HG02973 (cell line): ENCODE measurements around the gene PTMS.

Experiments used
- ATAC-seq: cut with Tn5 transposase; IDR thresholded peaks from one replicate; pipeline ENCODE4 v1.9.1; 2021; ENCODE audit warnings: moderate library complexity; ENCODE audit not compliant: unreplicated experiment

PTMS gene

DNA sequence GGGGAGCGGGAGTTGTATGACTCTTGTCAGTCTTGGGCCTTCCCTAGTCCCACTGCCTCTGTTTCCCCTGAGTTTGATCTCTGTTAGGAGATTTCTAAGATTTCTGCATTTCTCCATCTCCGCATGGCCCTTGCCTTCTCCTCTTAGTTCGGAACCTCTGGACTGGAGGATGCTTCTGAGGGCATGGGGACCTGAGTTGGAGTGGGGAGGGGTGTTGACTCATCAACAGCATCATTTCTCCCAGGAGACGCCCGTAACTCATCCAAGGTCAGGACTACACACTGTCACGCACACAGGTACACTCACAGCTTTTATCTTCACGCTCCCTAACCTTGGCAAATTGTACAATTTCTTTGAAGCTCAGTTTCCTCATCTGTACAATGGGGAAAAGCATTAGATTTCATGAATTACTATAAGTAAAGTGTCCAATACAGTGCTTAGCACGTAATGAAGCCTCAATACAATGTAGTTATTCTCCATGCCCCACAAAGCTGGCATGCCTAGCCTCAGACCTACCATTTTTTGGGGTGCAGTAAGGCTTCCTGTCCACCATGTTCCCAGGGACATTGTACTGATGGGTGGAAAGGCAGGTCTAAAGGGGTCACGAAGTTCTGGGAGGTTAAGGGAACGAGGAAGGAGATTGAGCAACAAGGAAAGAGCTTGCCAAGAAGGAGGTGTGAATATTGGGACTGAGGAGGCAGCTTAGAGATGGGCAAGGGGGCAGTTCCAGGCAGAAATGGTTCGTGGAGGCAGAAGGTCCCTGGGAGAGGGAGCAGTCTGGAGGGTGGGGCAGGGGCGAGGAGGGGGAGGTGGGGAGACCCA lies 5.6 kb downstream of the PTMS start:
- no peak for ATAC-seq

DNA sequence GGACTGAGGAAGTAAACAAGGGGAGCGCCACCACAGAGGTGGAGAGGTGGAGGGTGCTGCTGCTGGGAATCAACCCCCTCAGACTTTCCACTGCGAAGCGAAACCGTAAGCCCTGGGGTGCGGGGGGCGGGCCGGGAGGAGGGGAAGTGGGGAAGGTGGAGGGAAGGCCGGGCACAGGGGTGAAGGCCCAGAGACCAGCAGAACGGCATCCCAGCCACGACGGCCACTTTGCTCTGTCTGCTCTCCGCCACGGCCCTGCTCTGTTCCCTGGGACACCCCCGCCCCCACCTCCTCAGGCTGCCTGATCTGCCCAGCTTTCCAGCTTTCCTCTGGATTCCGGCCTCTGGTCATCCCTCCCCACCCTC lies 6.2 kb downstream of the PTMS start, which contains the start of gene LAG3:
TSS of gene LAG3 (plus strand) at position 190 of the 365 bp plus-strand sequence. CDS start 333 bp downstream, outside the sequence.
- no peak for ATAC-seq

DNA sequence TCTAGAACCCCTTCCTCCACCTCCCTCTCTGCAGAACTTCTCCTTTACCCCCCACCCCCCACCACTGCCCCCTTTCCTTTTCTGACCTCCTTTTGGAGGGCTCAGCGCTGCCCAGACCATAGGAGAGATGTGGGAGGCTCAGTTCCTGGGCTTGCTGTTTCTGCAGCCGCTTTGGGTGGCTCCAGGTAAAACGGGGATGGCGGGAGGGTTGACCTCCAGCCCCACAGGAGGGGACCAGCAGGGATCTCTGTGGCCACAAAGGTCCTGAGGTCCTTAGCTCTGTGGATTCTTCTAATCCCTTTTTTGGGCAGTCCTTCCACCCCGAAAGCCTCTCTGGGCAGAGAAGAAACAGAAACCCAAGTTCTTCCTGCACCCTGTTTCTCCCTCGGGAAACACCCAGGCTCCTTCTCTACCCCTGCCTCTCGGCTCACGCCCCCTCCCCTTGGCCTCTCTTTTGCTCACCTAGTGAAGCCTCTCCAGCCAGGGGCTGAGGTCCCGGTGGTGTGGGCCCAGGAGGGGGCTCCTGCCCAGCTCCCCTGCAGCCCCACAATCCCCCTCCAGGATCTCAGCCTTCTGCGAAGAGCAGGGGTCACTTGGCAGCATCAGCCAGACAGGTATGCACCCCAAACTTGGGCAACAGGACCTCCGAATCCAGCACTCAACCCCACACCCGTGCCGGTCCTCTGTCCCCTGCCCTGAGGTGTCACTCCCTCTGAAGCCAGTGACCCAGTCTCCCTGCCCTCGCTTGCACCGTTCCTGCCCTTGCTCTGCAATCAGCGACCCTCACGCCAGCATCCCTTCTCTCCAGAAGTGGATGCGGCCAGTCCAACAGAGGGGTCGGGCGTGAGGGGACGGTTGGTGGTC lies 6.8 kb downstream of the PTMS start:
- ATAC-seq: no peak

DNA sequence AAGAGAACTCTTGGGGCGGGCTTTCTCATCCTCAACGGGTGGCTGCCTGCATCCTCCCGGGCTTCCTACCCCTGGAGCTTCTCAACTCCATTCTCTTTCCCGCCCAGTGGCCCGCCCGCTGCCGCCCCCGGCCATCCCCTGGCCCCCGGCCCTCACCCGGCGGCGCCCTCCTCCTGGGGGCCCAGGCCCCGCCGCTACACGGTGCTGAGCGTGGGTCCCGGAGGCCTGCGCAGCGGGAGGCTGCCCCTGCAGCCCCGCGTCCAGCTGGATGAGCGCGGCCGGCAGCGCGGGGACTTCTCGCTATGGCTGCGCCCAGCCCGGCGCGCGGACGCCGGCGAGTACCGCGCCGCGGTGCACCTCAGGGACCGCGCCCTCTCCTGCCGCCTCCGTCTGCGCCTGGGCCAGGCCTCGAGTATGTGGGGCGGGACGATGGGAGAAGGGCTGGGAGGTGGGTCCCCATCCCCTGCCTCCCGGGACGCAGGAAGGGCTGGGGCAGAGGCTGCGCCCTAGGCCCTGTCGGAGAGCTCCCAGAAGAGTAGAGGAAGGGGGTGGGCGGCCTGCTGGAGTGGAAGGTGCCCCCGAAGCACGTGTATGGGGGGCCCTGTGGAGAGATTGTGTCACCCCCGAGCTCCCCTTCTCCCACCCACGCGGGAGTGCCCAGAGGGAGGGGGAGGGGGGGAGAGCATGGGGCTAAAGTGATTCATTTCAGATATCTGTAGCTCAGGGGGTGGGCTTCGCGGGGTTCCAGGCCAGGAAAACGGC lies 7.6 kb downstream of the PTMS start:
- ATAC-seq: no peak

DNA sequence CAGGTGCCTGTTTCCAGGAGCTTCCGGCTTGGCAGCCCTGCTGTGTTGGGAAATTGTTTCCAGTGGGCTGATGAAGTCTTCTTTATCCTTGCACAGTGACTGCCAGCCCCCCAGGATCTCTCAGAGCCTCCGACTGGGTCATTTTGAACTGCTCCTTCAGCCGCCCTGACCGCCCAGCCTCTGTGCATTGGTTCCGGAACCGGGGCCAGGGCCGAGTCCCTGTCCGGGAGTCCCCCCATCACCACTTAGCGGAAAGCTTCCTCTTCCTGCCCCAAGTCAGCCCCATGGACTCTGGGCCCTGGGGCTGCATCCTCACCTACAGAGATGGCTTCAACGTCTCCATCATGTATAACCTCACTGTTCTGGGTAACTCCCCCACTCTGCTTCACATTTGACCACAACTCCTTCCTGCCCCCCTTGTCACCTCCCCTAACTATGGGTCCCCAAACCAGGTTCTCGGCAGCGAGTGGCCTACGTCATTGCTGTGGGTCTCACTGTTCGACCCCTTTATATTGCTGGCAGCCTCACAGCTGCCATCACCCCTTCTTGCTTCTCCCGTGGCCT lies 8.4 kb downstream of the PTMS start:
- ATAC-seq: no peak

DNA sequence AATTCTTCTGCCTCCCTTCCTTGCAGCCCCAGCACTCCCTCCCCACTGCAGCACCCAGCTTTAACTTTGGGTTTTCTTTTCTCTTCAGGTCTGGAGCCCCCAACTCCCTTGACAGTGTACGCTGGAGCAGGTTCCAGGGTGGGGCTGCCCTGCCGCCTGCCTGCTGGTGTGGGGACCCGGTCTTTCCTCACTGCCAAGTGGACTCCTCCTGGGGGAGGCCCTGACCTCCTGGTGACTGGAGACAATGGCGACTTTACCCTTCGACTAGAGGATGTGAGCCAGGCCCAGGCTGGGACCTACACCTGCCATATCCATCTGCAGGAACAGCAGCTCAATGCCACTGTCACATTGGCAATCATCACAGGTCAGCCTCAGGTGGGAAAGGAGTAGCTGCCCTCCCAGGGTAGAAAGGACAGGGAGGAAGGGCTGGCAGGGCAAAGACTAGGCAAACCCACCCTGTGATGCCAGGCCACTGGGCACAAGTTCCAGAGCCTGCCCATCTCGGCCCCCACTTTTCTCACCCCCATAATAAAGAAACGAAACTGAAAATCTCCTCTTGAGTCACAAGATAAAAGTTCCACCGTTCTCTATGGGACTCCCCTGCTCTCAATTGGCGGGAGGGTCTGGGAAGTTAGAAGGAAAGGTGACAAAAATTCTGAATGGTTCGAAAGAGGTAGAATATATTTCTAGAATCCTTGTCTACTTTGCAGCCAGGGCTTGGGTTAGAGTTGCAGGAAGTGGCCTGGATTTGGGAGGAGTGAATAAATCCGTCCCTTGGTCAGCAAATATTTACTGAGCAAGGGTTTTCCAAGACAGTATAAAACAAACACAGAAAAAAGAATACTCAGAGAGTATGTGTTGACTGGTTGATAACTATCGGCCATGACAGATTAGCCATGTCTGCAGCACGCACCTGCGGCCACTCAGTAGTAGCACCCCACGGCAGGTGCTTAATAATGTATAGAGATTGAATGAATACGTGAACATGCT lies 9.3 kb downstream of the PTMS start:
- ATAC-seq: no peak

DNA sequence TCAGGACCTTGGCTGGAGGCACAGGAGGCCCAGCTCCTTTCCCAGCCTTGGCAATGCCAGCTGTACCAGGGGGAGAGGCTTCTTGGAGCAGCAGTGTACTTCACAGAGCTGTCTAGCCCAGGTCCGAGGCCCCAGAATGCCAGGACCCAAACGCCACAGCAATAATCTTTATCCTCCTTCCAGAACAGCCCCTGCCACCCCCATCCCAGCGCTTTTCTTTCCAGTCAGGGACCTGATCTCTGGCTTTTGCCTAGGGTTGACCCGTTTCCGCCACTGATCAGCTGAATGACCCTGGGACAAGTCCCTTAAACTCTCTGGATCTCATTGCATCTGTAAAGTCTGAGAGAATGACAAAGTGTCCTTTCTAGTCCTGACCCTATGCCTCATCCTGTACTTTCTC lies 11.2 kb downstream of the PTMS start:
- ATAC-seq: no peak

DNA sequence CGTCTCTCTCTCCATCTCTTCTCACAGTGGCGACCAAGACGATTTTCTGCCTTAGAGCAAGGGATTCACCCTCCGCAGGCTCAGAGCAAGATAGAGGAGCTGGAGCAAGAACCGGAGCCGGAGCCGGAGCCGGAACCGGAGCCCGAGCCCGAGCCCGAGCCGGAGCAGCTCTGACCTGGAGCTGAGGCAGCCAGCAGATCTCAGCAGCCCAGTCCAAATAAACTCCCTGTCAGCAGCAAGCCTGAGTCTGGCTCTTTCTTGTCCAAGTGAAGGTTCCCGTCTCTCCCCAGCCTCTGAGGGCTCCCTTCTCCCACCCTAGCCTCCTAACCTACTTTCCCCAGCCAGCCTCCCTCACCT lies 12.0 kb downstream of the PTMS start:
- ATAC-seq: no peak

DNA sequence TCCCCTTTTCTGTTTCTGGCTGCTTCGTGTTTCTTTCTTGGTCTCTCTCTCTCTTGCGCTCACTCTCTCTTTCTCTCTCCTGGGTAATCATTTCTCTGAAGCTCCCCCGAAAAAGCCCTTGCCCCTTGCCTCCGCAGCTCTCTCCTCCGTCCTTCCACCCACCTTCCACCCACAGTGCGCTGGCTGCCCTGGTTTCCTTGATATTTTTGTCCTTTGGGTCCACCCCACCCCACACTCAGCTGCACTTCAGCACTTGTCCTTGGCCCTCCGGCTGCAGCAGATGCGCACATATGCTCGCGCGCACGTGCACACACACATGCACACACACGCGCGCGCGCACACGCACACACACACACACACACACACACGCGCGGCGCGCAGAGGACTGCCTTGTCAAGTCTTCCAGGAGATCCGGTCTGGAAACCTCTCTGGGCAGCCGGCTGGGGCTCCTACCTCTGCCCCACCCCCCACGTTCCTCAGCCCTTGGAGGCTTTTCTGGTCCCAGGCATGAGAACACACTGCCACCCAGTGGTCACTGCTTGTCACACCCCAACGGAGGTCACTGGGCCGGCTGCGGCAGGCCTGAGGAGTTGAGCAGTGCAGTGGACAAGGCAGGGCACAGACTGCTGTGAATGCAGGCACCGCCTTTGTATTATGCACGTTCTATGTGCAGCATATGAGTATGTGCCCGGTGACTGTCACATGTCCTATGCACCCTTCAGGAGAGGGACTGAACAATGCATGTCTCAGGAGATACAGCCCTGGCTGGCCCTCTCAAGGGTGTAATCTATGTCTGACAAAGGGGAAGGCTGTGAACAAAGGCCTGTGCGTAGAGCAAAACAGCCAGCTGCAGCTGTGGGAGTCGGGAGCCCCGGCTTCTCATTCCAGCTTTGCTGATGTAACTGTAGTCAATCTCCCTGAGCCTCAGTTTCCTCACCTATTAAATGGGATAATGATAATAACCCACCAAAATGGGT lies 12.7 kb downstream of the PTMS start:
- ATAC-seq: peak; percentile 70

DNA sequence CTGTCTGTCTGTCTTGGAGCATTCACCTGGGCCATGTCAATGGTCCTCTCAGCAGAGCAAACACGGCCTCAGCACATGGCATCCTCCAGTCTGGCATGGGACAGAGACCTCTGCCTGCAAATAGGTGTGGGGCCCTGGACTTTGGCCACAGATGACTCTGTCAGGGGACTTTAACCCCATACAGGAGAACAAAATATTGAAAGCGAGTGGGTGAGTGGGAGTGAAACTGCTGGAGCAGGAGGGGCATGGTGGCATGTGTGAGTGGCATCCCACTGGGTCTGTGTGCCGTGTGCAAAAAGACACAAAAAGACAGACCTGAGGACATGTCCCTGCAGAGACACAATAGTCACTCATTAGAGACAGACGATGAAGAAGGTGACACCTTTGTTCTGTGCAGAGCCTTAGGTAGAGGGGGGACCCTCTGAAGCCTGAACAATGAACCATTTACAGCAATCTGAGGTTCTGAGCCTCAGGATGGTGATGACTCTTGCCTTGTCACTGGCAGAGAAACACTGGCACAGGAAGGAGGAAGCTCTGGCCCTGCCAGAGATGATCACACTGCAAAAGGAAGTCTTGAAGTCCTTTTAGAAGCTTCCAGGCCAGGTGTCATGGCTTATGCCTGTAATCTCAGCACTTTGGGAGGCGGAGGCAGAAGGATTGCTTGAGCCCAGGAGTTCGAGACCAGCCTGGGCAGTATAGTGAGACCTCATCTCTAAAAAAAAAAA lies 13.7 kb downstream of the PTMS start:
- ATAC-seq: no peak

DNA sequence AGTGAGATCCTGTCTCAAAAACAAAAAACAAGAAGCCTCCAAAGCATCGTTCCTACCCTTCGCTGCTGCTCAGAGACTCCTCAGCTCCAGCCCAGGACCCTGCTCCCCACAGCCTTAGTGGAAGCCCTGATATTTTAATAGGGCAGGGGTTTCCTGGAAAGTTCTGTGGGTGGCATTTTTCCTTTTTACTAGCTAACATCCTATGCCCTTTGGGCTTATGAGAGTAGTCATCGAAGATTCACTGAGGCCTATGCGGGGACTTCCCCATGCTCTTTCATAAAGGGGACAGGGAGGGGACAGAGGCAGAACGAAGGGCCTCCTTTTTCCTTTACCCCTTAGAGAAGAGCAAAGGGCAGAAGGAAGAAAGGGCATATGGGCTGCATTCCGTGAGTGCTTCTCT lies 14.4 kb downstream of the PTMS start:
- no peak for ATAC-seq

DNA sequence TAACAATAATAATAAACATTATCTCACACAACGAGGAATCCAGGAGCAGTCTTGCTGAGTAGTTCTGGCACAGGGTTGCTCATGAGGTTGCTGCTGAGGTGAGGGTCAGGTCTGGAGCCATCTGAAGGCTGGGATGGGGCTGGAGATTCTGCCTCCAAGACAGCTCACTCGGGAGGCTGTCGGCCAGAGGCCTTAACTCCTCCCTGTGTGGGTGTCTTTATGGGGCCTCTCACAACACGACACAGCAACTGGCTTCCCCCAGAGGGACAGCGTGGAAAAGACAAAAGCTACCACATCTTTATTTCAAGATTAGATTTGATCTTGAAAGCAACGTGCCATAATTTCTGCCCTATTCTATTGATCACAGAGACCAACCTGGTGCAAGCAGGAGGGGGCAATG lies 16.0 kb downstream of the PTMS start:
- ATAC-seq: no peak

DNA sequence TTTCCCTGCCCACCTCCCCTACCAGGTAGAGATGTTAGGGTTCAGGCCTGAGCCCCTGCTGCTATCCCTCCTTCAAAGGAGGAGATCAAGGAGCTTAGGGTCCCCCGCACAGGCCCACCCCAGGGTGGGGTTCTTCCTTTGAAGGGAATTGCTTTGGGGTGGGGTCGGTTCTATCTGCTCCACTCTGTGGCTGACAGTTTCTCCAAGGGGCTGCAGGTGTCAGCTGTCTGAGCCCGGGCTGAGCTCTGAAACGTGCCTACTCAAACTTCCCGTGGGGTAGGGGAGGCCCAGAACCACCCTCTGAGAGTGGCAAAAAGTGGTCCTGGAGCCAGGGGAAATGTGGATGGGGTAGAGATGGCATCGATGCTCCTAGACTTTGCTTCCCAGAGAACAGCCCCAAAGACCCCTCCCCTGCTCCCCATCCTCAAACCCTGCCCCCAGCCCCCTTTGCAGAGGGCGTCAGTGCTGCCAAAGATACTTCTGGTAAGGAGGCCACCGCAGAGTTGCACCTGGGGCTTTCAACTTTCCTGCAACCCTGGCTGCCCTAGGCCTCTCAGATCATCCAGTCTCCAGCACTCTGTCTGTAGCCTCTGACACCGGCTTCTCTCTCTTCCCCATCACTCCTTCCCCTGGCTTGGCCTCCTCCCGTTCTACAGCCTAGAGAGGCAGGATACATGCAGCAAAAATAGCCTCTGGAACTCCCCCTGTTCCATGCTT lies 16.8 kb downstream of the PTMS start:
- ATAC-seq: no peak

DNA sequence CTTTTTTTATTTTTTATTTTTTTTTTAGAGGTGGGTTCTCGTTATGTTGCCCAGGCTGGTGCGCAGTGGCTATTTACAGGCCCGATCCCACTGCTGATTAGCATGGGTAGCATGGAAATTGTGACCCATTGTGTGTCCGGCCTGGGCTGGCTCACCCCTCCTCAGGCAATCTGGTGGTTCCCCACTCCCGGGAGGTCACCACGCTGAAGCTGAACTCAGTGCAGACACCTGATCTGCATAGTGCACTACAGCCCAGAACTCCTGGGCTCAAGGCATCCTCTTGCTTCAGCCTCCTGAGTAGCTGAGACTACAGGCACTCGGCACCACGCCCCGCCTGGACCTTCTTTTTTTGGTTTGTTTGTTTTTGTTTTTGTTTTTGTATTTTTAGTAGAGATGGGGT lies 17.7 kb downstream of the PTMS start:
- ATAC-seq: no peak

DNA sequence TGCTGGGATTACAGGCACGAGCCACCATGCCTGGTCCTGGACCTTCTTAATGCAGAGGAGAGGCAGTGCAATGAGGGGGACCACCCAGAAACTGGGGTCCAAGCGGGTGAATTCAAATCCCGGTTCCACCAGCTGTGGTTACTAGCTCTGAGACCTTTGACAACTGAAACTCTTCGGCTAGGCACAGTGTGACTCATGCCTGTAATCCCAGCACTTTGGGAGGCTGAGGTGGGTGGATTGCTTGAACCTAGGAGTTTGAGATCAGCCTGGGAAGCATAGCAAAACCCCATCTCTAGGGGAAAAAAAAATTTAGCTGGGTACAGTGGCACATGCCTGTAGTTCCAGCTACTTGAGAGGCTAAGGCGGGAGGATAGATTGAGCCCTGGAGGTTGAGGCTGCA lies 18.1 kb downstream of the PTMS start:
- ATAC-seq: no peak

DNA sequence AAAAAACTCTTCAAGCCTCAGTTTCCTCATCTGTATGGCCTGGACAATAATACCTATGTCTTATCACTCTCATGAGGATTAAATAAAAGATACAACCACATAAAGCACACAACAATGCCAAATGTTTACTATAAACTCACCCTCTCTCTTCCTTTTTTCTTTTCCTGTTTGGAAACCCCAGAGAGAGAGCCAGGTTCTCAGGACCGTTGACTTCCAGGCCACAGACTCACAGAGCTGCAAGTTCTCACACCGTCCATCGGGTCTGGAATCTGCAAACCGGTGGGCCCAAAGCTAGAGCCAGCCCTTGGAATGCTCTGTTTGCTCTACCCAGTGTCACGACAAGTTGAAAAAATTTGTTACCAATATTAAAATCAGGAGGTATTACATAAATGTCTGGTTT lies 18.6 kb downstream of the PTMS start:
- ATAC-seq: no peak

DNA sequence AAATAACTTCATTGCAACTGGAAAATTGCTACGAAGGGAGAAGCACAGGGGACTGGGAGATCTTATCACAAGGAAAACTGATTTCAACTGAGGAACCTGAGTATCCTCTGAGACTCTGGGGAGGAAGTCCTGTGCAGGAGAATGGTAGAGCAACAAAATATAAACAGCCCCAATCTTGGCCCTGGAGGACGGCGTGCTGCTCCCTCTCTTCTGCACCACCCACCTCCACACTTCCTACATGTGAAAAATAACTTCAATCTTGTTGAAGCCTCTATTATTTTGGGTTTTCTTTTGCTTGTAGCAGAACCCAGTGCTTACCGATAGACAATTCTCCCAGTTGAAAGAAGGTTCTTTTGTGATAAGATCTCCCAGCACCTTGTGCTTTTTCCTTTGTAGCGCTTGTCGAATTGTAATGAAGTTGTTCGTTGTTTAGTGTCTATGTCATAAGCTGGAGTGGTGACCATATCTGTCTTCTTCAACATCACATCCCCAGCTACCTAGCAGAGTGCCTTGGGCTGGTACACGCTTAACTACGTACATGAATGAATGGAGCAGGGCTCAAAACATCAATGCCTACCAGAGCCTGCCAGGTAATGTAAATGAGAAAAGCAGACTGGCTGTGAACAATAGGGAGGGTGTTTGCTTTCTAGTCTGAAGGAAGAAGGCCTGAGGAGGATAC lies 20.4 kb downstream of the PTMS start:
- ATAC-seq: no peak
